ENCODE data around the gene LCN2. TPM values are rescaled to one million over a fixed set of nuclear protein-coding genes. Genes with fewer than 3 reads are reported as not detected.

LCN2 gene
- total and polyA plus RNA-seq, 9 of the 15 experiments (the other 6 are each of a cell fraction or from before 2014, with no cell fraction given) = 0.10 to 1.2 (median 0.44) TPM; not detected in 1

DNA sequence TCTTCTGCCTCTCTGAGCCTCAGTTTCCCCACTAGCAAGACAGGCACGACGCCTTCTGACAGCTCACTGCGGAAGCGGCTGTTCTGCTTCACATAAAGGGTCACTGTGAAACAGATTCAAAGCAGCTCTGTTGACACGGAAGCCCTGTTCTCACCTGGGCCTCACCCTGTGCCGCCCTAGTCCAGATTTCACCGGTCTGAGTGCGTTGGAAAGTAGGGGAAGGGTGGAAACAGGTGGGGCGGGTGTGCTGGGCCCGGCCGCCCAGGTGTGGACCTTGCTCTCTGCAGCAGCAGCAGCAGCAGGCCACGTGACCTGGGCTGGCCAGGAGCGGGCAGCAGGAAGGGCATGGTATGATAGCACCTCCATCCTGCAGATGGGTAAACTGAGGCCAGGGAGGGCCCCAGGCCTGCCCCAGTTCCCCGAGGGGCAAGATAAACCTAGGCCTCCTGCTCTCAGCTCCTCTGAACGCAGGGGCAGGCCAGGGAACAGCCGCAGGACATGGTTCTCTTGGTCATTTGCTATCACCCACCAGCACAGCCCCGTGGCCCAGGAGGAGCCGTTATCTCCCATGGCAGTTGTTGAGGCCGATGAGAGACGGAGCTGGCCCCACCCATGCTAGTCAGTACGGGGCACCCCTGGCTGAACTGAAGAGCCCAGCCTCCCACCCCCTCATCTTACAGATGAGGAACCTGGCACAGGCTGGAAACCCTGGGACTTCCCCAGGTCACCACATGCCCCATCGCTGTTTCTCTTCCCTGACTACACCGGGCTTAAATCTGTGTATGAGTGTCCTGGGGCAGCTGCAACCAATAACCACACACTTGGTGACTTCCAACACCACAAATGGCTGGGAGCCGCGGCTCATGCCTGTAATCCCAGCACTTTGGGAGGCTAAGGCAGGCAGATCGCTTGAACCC lies 33.8 kb upstream of the LCN2 start (continued):
- TF ChIP-seq NCOA1 (IDR thresholded peaks at IDR 0.05; ENCODE audit: low read depth) (peak; percentile 62; the same call in 1 of the 2 replicates), ZNF197 (CRISPR knock-in tag; IDR thresholded peaks at IDR 0.05; ENCODE audit: low read depth) (peak; percentile 30; the same call in 1 of the 2 replicates), ZNF282 (CRISPR knock-in tag; IDR thresholded peaks at IDR 0.05) (no peak), ARID2 (IDR thresholded peaks at IDR 0.05) (no peak), ZFP1 (CRISPR knock-in tag; IDR thresholded peaks at IDR 0.05) (no peak), RNF2 (IDR thresholded peaks at IDR 0.05) (peak; percentile 87), NCOA6 (IDR thresholded peaks at IDR 0.05) (no peak), POLR2AphosphoS5 (IDR thresholded peaks at IDR 0.05; ENCODE audit: control insufficient read depth, insufficient read depth, low read depth, low read length) (peak; percentile 97), TAL1 (IDR thresholded peaks at IDR 0.05) (peak; percentile 95), MEIS2 (IDR thresholded peaks at IDR 0.05; ENCODE audit: partially characterized antibody) (peak; percentile 97), ZC3H8 (IDR thresholded peaks at IDR 0.05) (no peak), ZNF24 (IDR thresholded peaks at IDR 0.05) (0 out of 2 replicates have a peak, but pooled peaks have one; percentile 29), CREB1 (IDR thresholded peaks at IDR 0.05) (peak; percentile 75), CREB1 (CRISPR knock-in tag; IDR thresholded peaks at IDR 0.05) (no peak), MYC (IDR thresholded peaks at IDR 0.05; ENCODE audit: low read depth, low read length) (peak; percentile 73), MYC (CRISPR knock-in tag; IDR thresholded peaks at IDR 0.05; ENCODE audit: borderline replicate concordance, low read depth) (no peak; the same call in 1 of the 2 replicates), RCOR1 (IDR thresholded peaks at IDR 0.05; ENCODE audit: borderline replicate concordance in 1 of 2, low read depth in 2 of 2, low read length in 2 of 2) (peak; percentile 80 to 94; a peak in 3 of 4 replicates), SPI1 (IDR thresholded peaks at IDR 0.05; ENCODE audit: borderline replicate concordance, low read depth, low read length) (peak; percentile 42; the same call in 1 of the 2 replicates), EP400 (IDR thresholded peaks at IDR 0.05) (peak; percentile 56; the same call in 1 of the 2 replicates), MYNN (IDR thresholded peaks at IDR 0.05) (peak; percentile 95), MYNN (CRISPR knock-in tag; IDR thresholded peaks at IDR 0.05) (no peak), CREM (IDR thresholded peaks at IDR 0.05; ENCODE audit: low read depth) (peak; percentile 80)
- TF ChIP-seq, protein P1, sequence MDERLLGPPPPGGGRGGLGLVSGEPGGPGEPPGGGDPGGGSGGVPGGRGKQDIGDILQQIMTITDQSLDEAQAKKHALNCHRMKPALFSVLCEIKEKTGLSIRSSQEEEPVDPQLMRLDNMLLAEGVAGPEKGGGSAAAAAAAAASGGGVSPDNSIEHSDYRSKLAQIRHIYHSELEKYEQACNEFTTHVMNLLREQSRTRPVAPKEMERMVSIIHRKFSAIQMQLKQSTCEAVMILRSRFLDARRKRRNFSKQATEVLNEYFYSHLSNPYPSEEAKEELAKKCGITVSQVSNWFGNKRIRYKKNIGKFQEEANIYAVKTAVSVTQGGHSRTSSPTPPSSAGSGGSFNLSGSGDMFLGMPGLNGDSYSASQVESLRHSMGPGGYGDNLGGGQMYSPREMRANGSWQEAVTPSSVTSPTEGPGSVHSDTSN (CRISPR knock-in tag; IDR thresholded peaks at IDR 0.05; ENCODE audit: low read depth) = no peak
- TF ChIP-seq, protein P1 (tag; conservative IDR thresholded peaks at IDR 0.05; ENCODE audit: low read depth) = peak; percentile 78
- TF ChIP-seq, protein P2, sequence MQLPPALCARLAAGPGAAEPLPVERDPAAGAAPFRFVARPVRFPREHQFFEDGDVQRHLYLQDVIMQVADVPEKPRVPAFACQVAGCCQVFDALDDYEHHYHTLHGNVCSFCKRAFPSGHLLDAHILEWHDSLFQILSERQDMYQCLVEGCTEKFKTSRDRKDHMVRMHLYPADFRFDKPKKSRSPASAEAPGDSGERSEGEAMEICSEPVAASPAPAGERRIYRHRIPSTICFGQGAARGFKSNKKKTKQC (CRISPR knock-in tag; IDR thresholded peaks at IDR 0.05) = peak; percentile 78
- TF ChIP-seq, protein P3, sequence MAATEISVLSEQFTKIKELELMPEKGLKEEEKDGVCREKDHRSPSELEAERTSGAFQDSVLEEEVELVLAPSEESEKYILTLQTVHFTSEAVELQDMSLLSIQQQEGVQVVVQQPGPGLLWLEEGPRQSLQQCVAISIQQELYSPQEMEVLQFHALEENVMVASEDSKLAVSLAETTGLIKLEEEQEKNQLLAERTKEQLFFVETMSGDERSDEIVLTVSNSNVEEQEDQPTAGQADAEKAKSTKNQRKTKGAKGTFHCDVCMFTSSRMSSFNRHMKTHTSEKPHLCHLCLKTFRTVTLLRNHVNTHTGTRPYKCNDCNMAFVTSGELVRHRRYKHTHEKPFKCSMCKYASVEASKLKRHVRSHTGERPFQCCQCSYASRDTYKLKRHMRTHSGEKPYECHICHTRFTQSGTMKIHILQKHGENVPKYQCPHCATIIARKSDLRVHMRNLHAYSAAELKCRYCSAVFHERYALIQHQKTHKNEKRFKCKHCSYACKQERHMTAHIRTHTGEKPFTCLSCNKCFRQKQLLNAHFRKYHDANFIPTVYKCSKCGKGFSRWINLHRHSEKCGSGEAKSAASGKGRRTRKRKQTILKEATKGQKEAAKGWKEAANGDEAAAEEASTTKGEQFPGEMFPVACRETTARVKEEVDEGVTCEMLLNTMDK (IDR thresholded peaks at IDR 0.05; ENCODE audit: borderline replicate concordance, insufficient read depth, low read depth, low read length, poor library complexity, severe bottlenecking) = no peak
